Stimulated activated CD8-positive, alpha-beta memory T cell treated with anti-CD3 and anti-CD28 coated beads, Interleukin-12 subunit alpha, Interleukin-12 subunit beta, amount 100 ng/mL, for 1 hour (primary cell): ENCODE measurements around the gene FAM117A.
"Not testable (repeated sequence)": the region's sequence is repeated elsewhere in the genome, so short reads cannot be mapped to it uniquely, and the experiment has no call there.

Experiments
- DNase-seq: peaks from one replicate; pipeline ENCODE4 v3.0.0-alpha.2; 2020; ENCODE audit warnings: low read depth

The FAM117A gene

DNA sequence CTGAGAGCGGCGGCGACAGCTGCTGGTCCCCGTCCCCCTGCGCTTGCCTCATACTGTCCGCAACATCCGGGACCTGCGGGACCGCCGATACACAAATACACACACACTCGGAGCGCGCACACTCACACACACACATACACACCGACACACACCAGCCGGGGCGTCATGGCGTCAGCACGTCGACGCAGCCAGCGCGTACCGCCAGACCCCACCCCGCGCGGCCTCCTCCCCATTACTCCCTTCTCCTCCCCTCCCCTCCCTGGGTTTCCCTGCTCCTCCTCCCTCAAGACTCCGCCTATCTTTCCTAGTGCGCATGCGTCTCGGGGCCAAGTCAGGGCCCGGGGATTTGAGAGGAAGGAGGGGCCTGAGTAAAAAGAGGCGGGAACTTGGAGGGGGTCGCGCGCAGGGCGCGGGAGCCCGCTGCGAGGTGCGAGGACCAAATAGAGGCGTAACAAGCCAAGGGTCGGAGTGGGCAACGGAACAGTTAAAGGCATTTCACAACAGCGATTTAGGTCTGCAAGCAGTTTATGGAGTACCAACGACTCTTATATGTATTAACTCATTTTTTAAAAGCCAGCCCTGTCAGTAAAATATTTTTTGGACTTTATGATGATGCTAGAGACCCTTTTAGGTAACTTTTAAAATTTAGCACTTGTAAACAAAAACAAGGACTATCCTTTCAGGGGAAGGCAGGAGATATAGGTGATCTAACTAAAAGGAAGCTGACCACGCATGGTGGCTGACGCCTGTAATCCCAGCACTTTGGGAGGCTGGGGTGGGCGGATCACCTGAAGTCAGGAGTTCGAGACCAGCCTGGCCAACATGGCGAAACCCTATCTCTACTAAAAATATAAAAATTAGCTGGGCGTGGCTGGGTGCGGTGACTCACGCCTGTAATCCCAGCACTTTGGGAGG is 85.7 kb downstream of the FAM117A start, which contains the start of gene SPOP:
SPOP (minus strand) TSS at position 165 of the 915 bp plus-strand sequence. CDS start 55,287 bp downstream, outside the sequence.
- DNase-seq = peak; percentile 99

DNA sequence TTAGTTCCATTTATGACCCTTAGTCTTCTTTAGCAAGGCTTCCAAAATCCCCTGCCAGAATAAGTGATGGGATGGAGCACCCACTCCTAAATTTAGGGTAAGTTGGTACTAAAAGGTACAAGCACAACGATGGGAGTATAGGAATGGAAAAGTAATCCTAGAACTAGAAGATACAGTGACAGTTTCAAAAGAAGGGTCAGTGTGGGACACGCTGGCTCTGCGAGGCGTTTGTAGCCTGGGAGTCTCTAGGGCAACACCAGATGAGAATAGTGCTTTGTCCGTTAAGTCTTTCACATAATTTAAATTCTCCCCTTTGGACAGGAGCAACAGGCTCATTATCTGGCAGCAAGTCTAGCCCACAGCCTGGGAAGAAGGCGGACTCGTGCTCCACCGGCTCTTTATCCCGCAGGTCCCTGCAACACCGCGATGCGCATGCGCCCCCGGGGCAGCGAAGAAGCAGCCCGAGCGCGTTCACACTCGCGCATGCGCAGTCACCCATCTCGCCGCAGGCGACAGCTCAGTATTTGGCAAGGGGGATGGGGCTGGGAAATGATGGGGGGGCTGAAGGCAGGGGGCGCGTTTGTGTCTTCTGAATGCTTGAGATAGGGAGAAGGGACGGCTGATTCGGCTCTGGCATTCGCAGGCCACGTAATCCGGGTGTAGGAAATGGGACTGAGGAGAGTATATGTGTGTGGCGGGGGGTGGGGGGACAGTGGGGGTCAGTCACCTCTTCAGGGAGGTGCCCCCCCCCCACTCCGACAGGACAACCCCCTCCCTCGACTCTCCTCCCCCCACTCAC is 86.6 kb downstream of the FAM117A start:
- DNase-seq = peak; percentile 96

DNA sequence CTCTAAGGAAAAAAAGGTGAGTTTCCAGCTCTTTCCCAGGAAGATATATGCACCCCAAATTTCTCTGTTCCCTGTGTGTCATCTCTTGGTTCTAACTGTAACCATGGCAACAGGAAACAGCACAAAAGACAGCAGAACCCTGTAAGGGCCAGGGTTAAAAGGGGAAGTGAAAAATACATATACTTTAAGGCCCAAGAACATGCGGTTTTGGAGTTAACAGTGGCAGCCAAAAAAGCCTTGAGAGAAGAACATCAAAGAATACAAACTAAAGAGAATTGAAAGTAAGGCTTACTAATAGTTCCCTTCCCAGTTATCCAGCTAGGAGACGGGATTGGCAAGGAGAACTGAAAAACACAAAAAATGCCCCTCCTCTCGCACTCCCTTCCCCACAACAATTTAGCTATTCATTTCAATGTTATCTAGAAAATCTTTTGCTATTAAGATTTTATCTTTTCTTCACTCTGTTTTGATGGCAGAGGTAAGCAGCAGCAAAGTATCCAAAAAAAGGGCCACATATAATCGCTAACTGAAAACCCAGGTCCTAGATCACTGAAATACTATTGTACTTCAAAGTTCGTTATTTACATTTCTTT is 87.6 kb downstream of the FAM117A start:
- peak; percentile 8 for DNase-seq

DNA sequence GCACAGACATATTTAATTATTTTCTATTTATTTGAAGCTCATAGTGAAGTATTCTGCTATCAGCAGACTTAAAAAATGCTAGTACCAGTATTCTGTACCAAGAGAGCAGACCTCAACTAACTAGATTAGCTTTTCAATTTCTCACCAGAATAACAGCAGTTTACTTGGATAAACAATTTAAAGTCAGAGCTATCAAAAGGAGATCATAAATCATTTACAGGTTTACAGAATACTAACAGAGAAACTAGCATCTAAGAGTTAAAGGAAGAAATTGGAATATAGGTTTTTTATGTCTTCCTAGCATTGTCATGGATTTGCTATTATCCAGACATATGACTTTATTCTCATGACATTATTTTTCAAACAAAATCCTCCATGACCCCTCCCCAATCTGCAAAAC is 89.4 kb downstream of the FAM117A start:
- DNase-seq = no peak

DNA sequence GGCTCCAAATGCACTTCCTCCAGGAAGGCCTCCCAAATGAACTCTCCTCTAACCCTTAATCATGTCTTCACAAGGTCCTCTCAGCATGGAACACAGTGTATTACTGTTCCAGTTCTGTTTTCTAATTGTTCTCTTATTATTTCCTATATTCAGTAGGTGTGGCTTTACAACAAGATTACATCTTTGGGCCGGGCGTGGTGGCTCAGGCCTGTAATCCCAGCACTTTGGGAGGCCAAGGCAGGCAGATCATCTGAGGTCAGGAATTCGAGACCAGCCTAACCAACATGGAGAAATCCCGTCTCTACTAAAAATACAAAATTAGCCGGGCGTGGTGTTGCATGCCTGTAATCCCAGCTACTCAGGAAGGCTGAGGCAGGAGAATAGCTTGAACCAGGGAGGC is 90.3 kb downstream of the FAM117A start:
- not testable (repeated sequence) for DNase-seq

DNA sequence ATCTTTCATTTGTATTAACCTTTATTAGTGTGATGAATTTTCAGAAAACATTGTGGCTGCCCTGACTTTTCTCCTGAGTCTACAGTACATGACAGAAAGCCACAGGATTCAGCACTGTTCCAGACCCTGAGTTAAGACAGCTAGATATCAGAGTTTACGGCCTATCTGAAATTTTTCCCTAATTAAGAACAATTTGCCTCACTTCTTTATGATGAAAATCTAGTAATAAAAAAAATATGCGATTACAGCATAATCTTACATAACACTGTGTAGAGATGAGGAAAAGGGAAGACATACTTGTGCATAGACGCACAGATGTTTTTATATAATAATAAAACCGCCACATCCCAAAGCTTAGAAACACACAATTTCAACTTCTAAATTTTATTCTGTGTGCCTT is 93.3 kb downstream of the FAM117A start:
- DNase-seq = no peak

DNA sequence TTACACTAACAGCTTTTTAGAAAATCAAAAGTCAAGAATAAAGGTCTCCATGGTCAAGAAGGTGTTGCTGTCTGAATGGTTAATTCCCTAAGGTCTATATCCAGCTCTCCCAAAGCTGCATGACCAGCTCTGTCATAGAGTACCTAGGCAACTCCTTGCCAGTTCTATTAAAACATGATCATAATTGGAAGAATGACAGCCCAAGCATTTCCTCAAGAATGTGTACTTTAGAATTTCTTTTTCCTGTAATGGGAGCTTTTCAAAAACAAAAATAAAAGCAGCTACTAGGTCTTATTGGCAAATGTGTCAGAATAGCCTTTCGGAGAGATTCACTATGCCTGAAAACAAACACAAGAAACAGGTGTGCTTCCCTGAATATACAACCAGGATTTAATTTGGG is 93.9 kb downstream of the FAM117A start:
- no peak for DNase-seq

DNA sequence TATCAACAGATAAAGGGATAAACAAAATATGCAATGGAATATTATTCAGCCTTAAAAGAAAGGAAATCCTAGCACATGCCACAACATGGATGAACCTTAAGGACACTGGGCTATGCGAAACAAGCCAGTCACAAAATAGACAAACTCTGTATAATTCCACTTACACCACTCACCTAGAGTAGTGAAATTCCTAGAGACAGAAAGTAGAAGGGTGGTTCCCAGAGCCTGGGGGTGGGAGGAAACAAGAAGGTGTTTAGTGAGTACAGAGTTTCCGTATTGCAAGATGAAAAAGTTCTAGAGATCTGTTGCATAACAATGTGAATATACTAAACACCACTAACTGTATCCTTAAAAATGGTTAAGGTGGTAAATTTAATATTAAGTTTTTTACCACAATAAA is 96.1 kb downstream of the FAM117A start:
- no peak for DNase-seq

DNA sequence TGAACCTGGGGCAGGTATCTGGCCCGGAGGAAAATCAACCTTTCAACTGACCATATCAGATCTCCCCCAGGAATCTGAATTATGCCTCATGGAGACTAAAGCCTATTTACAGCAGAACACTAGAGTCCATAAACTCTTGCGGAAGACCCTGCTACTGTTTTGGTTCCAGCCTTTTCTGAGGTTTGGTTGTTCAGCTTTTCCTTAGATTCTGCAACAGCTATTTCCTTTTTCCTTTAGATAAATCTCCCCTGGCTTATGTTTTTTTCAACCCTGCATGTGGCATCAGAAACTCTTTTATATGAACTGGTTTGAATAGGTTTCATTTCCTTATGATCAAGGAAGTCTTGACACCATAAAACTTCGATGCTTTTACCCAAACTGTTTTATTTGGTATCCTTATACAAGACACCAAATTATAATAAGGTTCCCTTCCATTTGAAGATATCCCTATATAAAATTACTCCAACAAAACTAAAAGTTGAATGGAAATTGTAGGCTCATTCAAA is 99.2 kb downstream of the FAM117A start:
- no peak for DNase-seq
